MCF 10A (cell line): ENCODE measurements around the gene TRPC3. TPM values are rescaled to one million over a fixed set of nuclear protein-coding genes. Genes with fewer than 3 reads are reported as not detected.
"Not testable (repeated sequence)": the region's sequence is repeated elsewhere in the genome, so short reads cannot be mapped to it uniquely, and the experiment has no call there.

Source experiments
- BruUV-seq: library from RNA; stranded (reverse); fragments of 400-500 nt; replicated peaks from 2 replicates; lab custom pipeline; 2021; lab: Mats Ljungman, UMichigan
- CTCF ChIA-PET: fragments of 300-600 bp; sonication (Branson Sonifier 250); formaldehyde crosslinking; extraction: SDS; loops from one replicate; lab custom pipeline; 2021; ENCODE audit warnings: antibody characterized with exemption, inconsistent platforms; lab: Yijun Ruan, JAX
- POLR2A ChIA-PET: fragments of 300-600, 350-650 bp; sonication (Branson Sonifier 250); formaldehyde crosslinking; extraction: SDS; loops from one replicate; lab custom pipeline; 2020; ENCODE audit warnings: antibody characterized with exemption, inconsistent platforms; lab: Yijun Ruan, JAX
- DNase-seq: peaks from one replicate; pipeline ENCODE4 v3.0.0-alpha.2; 2018; ENCODE audit not compliant: unreplicated experiment
- H3K27ac Mint-ChIP-seq: one replicate; pipeline ENCODE4 v1.8.0; 2022; ENCODE audit warnings: mild to moderate bottlenecking, low read depth, mixed read lengths; ENCODE audit not compliant: unreplicated experiment
- H3K27me3 Mint-ChIP-seq: one replicate; pipeline ENCODE4 v1.8.0; 2022; ENCODE audit warnings: mixed read lengths; ENCODE audit not compliant: insufficient read depth, unreplicated experiment
- H3K36me3 Mint-ChIP-seq: one replicate; pipeline ENCODE4 v1.8.0; 2022; ENCODE audit warnings: mild to moderate bottlenecking, moderate library complexity, mixed read lengths; ENCODE audit not compliant: insufficient read depth, unreplicated experiment
- H3K4me1 Mint-ChIP-seq: one replicate; pipeline ENCODE4 v1.8.0; 2022; ENCODE audit warnings: mixed read lengths; ENCODE audit not compliant: insufficient read depth, unreplicated experiment
- H3K4me3 Mint-ChIP-seq: one replicate; pipeline ENCODE4 v1.8.0; 2022; ENCODE audit warnings: mild to moderate bottlenecking, moderate library complexity, mixed read lengths; ENCODE audit not compliant: unreplicated experiment
- H3K9me3 Mint-ChIP-seq: one replicate; pipeline ENCODE4 v1.8.0; 2022; ENCODE audit warnings: mixed read lengths; ENCODE audit not compliant: unreplicated experiment
- CTCF ChIP-seq: fragments of 200-600 bp; IDR thresholded peaks from one replicate; pipeline ENCODE4 v1.8.0; 2022; ENCODE audit warnings: antibody characterized with exemption, mild to moderate bottlenecking; ENCODE audit not compliant: unreplicated experiment
- intact Hi-C: fragments of 100-400 bp; cut with micrococcal nuclease; formaldehyde crosslinking; loops from 2 replicates; pipeline ENCODE4 v1.14.1; 2022
- total RNA-seq: library from RNA; stranded (reverse); gene quantifications from 2 replicates; pipeline ENCODE4 v1.2.3, GENCODE V29; 2022

Gene TRPC3
- total RNA-seq, 1 experiment from 2014 or later: not detected

- no TSS peak for BruUV-seq
- H3K27ac Mint-ChIP-seq: no peak overlapping the region
- no peaks in the 10 kb centered on the region for H3K9me3 Mint-ChIP-seq
- CTCF ChIA-PET: interaction anchor here (0.5 to 1.1 kb wide), 3 partner anchors 10 to 32 kb away, joined by 3 to 5 read pairs (median 3); no protein-coding TSS in a partner anchor
- DNase-seq: no peak
- no peak overlapping the region for H3K4me3 Mint-ChIP-seq
- intact Hi-C loops: no loop called here
- POLR2A ChIA-PET: no interaction called here
- H3K4me1 Mint-ChIP-seq: no peaks in the 10 kb centered on the region
- H3K36me3 Mint-ChIP-seq: no peaks in the 10 kb centered on the region
- no peaks in the 10 kb centered on the region for H3K27me3 Mint-ChIP-seq
- no peak for TF ChIP-seq CTCF
These were observed 19.5 kb downstream of the TRPC3 start for GRCh38 chr4:121932212-121932974.

GRCh38 chr4:121930304-121930703 is 21.6 kb downstream of the TRPC3 start:
- intact Hi-C loops: no loop called here

GRCh38 chr4:121927948-121928347 is 23.9 kb downstream of the TRPC3 start:
- Mint-ChIP-seq H3K4me1 (no peaks in the 10 kb centered on the region), H3K4me3 (no peak overlapping the region), H3K27ac (no peak overlapping the region), H3K36me3 (no peaks in the 10 kb centered on the region), H3K9me3 (no peaks in the 10 kb centered on the region), H3K27me3 (no peaks in the 10 kb centered on the region)
- no TSS peak for BruUV-seq
- ChIA-PET CTCF (interaction anchor here (1.3 kb wide), 1 partner anchor 651 kb away, joined by 4 read pairs; no protein-coding TSS in a partner anchor), POLR2A (no interaction called here)
- no peak for DNase-seq
- no peak for TF ChIP-seq CTCF
- intact Hi-C loops: no loop called here

More at GRCh38 chr4:121930304-121930703, 21.6 kb downstream of the TRPC3 start:
- BruUV-seq: no TSS peak
- POLR2A ChIA-PET: interaction anchor here (0.6 kb wide), 1 partner anchor 46 kb away, joined by 3 read pairs; no protein-coding TSS in a partner anchor
- CTCF ChIA-PET: interaction anchor here (1.4 kb wide), 1 partner anchor 29 kb away, joined by 8 read pairs; no protein-coding TSS in a partner anchor
- no peaks in the 10 kb centered on the region for H3K36me3 Mint-ChIP-seq
- no peaks in the 10 kb centered on the region for H3K27me3 Mint-ChIP-seq
- no peak overlapping the region for H3K27ac Mint-ChIP-seq
- TF ChIP-seq CTCF: no peak
- no peaks in the 10 kb centered on the region for H3K4me1 Mint-ChIP-seq
- H3K9me3 Mint-ChIP-seq: no peaks in the 10 kb centered on the region
- H3K4me3 Mint-ChIP-seq: no peak overlapping the region
- no peak for DNase-seq

- H3K27ac Mint-ChIP-seq, H3K36me3 Mint-ChIP-seq, DNase-seq, H3K4me3 Mint-ChIP-seq, intact Hi-C loops, BruUV-seq, POLR2A ChIA-PET, H3K9me3 Mint-ChIP-seq, CTCF ChIA-PET, H3K27me3 Mint-ChIP-seq, H3K4me1 Mint-ChIP-seq: not testable (repeated sequence)
These were observed 25.4 kb downstream of the TRPC3 start for GRCh38 chr4:121926490-121926889.
